Ascending aorta (tissue), 2 donors: ENCODE data around the gene TMEM108. TPM values are rescaled to one million over a fixed set of nuclear protein-coding genes. Genes with fewer than 3 reads are reported as not detected.

Experiments used
- DNase-seq, 2 donors: peaks; one replicate each; pipeline ENCODE4 v3.0.0-alpha.2; 2019; ENCODE audit warnings: low spot score in 2 of 2
- H3K27ac ChIP-seq, 2 donors: fragments of 200-600 bp; sonication (generic); one replicate each; pipeline ENCODE4 v1.5.1; 2016 to 2017; ENCODE audit warnings: mild to moderate bottlenecking in 1 of 2
- H3K27me3 ChIP-seq: fragments of 200-600 bp; sonication (generic); one replicate; pipeline ENCODE4 v1.5.1; 2017
- H3K36me3 ChIP-seq, 2 donors: fragments of 200-600 bp; sonication (generic); one replicate each; pipeline ENCODE4 v1.5.1; 2016
- H3K4me1 ChIP-seq, 2 donors: fragments of 200-600 bp; sonication (generic); one replicate each; pipeline ENCODE4 v1.5.1; 2016 to 2017; ENCODE audit warnings: mild to moderate bottlenecking in 1 of 2
- H3K4me3 ChIP-seq, 2 donors: fragments of 200-600 bp; sonication (generic); one replicate each; pipeline ENCODE4 v1.5.1; 2016 to 2017; ENCODE audit warnings: mild to moderate bottlenecking in 1 of 2
- H3K9me3 ChIP-seq, 2 donors: fragments of 200-600 bp; sonication (generic); one replicate each; pipeline ENCODE4 v1.5.1; 2016
- intact Hi-C: fragments of 100-400 bp; cut with DNase I; formaldehyde crosslinking; loops from one replicate; pipeline ENCODE4 v1.15.1; 2023
- total RNA-seq: library from RNA; depleted of rRNA; stranded (reverse); fragments of >200 nt; gene quantifications from one replicate; pipeline ENCODE4 v1.1.0, GENCODE V29; 2016
- TF ChIP-seq, protein P1 (sequence below), 3 experiments: fragments of 200-600 bp in 2 of 3; fragments of 450-650 bp in 1 of 3; sonication (generic) in 2 of 3; IDR thresholded peaks; one replicate each; pipeline ENCODE4 v1.5.1; 2016 to 2019; ENCODE audit warnings: antibody characterized with exemption in 3 of 3, mild to moderate bottlenecking in 1 of 3, moderate library complexity in 1 of 3

Gene TMEM108
- total RNA-seq, 1 donor from 2014 or later: not detected

DNA sequence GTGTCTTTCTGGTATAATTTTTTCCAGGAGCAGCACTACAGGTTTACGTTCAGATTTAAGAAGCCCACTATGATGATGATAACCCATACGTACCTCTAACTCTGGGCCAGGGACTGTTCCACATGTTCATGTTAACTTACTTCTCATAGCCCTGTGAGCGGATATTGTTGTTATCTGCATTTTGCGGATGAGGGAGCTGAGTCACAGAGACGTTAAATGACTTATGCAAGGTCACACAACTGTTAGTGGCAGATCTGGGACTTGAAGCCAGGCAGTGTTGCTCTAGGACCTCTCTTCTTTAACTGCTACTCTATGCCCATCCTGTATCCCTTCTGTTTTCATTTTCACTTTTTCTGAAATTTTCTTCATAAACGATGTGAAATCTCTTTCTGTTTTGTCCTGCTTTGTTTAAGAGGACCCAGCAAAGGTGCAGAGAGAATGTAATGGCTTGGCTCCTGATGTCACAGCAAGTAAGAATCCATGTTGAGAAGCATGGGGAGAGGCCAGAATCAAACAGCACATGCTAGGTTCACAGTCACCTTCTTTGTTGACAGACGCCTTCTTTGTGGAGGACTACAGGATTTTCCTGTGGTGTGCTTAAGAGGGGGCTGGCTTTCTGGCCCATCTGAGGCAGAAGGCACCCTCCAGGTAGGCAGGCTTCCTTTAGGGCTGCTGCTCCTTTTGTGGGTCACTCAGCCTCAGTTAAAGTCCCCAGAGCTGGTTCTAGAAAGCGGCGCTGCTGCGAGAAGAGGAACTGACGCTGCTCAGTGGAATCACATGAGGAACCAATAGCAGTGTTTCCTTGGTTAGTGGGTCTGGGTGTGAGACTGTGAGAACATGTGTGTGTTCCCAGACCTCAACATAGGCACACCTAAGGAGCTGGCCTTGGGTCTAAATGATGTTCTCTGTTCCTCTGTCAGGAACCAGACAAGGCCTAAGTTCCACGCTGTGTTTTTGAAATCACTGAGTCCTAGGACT, 121.6 kb downstream of the TMEM108 start:
- DNase-seq: no peak
- H3K9me3 ChIP-seq: no peaks in the 10 kb centered on the region
- no peak overlapping the region for H3K27ac ChIP-seq
- no peak overlapping the region for H3K4me3 ChIP-seq
- TF ChIP-seq, protein P1, sequence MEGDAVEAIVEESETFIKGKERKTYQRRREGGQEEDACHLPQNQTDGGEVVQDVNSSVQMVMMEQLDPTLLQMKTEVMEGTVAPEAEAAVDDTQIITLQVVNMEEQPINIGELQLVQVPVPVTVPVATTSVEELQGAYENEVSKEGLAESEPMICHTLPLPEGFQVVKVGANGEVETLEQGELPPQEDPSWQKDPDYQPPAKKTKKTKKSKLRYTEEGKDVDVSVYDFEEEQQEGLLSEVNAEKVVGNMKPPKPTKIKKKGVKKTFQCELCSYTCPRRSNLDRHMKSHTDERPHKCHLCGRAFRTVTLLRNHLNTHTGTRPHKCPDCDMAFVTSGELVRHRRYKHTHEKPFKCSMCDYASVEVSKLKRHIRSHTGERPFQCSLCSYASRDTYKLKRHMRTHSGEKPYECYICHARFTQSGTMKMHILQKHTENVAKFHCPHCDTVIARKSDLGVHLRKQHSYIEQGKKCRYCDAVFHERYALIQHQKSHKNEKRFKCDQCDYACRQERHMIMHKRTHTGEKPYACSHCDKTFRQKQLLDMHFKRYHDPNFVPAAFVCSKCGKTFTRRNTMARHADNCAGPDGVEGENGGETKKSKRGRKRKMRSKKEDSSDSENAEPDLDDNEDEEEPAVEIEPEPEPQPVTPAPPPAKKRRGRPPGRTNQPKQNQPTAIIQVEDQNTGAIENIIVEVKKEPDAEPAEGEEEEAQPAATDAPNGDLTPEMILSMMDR (IDR thresholded peaks at IDR 0.05): no peak
- H3K4me1 ChIP-seq: no peaks in the 10 kb centered on the region
- intact Hi-C loops: no loop called here
- no peaks in the 10 kb centered on the region for H3K27me3 ChIP-seq
- H3K36me3 ChIP-seq: no peaks in the 10 kb centered on the region

DNA sequence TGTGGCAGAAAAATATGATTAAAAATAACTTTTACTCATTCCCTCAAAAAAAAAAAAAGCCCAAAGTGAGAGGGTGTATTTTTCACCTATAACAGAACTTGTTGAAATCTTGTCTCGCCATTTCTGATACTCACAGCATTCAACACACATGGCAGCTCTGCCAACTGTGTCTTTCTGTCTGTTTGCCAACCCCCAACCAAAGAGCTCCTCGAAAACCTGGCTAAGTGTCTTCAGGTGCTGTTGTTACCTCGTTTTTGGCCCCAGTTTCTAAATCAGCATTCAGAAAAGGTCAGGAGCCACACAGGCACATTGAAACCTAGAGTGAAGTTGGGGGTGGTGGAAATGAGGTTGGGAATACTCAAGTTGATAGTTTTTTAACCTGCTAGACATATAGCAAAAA, 123.5 kb downstream of the TMEM108 start:
- no peak for DNase-seq
- TF ChIP-seq, protein P1 (IDR thresholded peaks at IDR 0.05): no peak
- H3K9me3 ChIP-seq: no peaks in the 10 kb centered on the region
- intact Hi-C loops: no loop called here
- no peaks in the 10 kb centered on the region for H3K36me3 ChIP-seq
- H3K4me1 ChIP-seq: no peaks in the 10 kb centered on the region
- no peak overlapping the region for H3K27ac ChIP-seq
- H3K4me3 ChIP-seq: no peak overlapping the region
- H3K27me3 ChIP-seq: no peaks in the 10 kb centered on the region

DNA sequence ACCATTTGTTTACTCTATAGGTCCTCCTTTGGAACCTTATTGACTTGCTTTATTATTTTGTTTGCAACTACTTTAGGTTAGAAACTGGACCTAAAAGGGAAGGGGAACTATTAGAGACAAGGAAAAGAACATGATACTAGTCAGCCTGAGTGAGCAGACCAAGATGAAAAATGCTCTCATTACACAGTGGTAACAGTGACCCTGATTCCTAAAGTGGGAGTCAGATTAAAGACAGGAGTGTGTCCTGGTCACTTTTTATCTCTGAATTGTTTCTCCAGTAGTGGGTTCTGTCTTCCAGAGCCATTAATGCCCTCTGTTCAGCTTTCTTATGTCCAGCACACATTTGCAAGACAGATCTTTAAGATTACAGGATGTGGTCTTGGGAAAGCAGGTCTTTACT, 124.1 kb downstream of the TMEM108 start:
- intact Hi-C loops: no loop called here

DNA sequence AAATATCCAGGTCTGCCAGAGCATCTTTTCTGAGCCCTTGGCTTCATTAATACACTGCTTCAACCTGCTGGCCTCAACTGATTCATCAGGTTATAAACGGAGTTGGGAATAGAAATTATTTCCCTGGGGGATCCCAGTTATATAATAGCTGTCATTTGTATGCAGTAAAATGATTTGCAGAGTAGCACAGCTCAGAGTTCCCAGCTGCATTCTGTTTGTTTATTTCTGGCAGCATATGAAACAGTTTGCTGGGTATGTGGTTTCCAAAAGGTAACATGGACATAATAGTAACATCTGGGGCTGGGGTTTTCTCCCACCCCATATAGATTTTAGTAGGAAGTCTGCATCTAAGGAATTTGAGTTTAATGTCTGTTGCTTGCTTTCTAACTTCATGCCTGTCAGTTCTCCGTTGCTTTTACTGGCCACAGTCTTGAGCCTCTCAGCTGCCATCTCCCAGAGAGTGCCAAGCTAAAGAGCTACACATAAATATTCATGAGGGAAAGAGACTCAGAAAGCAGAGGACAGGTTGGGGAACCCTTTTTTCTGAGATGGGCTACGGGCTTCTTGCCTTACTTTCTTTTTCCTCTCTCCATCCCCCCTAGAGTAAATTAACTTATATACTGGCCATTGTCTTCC, 124.6 kb downstream of the TMEM108 start:
- H3K4me3 ChIP-seq: no peak overlapping the region
- intact Hi-C loops: no loop called here
- no peaks in the 10 kb centered on the region for H3K36me3 ChIP-seq
- TF ChIP-seq, protein P1 (IDR thresholded peaks at IDR 0.05): no peak
- no peak for DNase-seq
- no peak overlapping the region for H3K27ac ChIP-seq
- no peaks in the 10 kb centered on the region for H3K9me3 ChIP-seq
- H3K4me1 ChIP-seq: no peaks in the 10 kb centered on the region
- H3K27me3 ChIP-seq: no peaks in the 10 kb centered on the region

More for the DNA sequence above, 124.1 kb downstream of the TMEM108 start:
- Histone ChIP-seq H3K4me1 (no peaks in the 10 kb centered on the region), H3K36me3 (no peaks in the 10 kb centered on the region), H3K9me3 (no peaks in the 10 kb centered on the region), H3K27me3 (no peaks in the 10 kb centered on the region), H3K27ac (no peak overlapping the region), H3K4me3 (no peak overlapping the region)
- TF ChIP-seq, protein P1 (IDR thresholded peaks at IDR 0.05): no peak
- no peak for DNase-seq

DNA sequence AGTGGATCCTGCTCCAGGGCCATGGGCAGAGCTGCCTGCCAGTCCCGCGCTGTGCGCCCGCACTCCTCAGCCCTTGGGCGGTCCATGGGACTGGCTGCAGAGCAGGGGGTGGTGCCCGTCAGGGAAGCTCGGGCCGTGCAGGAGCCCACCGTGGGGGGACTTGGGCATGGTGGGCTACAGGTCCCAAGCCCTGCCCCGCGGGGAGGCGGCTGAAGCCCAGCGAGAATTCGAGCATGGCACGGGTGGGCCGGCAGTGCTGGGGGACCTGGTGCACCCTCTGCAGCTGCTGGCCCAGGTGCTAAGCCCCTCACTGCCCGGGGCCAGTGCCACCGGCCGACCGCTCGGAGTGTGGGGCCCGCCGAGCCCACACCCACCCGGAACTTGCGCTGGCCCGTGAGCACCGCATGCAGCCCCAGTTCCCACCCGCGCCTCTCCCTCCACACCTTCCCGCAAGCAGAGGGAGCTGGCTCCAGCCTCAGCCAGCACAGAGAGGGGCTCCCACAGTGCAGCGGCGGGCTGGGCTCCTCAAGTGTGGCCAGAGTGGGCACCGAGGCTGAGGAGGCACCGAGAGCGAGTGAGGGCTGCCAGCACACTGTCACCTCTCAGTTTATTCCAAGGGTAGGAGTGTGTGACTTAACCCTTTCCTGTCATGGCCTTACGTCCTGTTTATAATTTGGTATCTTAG, 129.3 kb downstream of the TMEM108 start:
- TF ChIP-seq, protein P1 (IDR thresholded peaks at IDR 0.05): no peak
- Histone ChIP-seq H3K27me3 (no peaks in the 10 kb centered on the region), H3K36me3 (no peaks in the 10 kb centered on the region), H3K9me3 (no peaks in the 10 kb centered on the region), H3K4me3 (no peak overlapping the region), H3K27ac (no peak overlapping the region), H3K4me1 (no peaks in the 10 kb centered on the region)
- DNase-seq: no peak
- intact Hi-C loops: no loop called here
